NCI-H1930 (cell line): ENCODE data around the gene C2orf42.
"Not testable (repeated sequence)": the region's sequence is repeated elsewhere in the genome, so short reads cannot be mapped to it uniquely, and the experiment has no call there.

ENCODE experiments used
- DNase-seq, 2 experiments: peaks; one replicate each; lab custom pipeline; 2025; lab: John Stamatoyannopoulos, UW

Gene C2orf42

DNA sequence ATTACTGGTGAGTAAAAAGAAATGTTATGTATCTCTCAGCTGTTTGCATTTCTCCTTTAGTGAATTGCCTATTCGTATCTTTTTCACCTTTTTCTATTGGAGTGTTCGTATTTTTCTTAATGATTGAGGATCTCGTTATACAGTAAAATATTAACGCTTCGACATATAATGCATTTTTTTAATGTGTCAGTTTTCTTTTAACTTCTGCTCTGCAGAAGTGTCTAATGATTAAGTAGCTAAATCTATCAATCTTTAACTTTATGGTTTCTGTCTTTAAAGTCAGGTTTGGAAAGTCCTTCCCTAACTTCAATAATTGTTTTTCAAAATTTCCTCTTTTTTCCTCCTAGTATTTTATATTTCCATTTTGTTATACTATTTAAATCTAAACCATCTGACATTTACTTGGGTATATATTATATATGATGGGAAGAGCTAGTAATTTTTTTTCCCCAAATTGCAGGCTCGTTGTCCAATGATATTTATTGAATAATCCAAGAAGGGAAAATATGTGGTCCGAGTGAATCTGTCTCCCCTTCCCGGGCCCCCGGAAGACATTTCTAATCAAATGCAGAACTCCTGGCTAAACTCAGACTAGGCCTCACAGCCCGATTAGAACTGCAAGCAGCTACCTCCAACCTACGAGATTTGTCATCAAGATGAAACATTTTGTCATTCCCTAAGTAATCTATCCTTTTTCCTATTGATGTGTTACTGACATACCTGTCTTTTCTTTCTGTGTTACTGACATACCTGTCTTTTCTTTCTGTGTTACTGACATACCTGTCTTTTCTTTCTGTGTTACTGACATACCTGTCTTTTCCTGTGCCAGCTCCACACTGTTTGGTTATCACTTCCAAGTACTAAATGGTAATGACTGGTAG lies 86.3 kb downstream of the C2orf42 start:
- no peak for DNase-seq

DNA sequence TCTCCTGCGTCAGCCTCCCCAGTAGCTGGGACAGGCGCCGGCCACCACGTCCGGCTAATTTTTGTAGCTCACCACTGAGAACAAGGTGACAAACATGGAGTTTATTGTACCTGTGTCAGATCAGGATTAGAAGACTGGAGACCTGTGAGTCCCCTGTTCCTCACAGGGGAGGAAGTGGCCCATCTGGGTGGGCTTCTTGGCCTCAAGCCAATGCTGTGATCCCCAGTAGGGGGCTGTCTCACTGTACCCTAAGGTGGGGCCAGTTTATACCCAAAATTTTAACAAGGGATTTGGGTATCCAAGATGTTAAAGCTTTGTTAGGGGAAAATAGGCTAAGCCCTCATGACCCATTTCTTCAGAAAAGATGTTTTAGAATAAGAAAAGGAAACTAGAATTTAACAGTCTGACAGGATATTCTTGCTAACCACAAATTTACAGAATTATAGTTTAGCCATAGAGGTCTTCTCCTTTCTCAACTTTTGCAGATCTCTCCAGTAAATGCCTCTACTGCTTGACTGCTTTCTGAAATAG lies 87.2 kb downstream of the C2orf42 start:
- DNase-seq = no peak

DNA sequence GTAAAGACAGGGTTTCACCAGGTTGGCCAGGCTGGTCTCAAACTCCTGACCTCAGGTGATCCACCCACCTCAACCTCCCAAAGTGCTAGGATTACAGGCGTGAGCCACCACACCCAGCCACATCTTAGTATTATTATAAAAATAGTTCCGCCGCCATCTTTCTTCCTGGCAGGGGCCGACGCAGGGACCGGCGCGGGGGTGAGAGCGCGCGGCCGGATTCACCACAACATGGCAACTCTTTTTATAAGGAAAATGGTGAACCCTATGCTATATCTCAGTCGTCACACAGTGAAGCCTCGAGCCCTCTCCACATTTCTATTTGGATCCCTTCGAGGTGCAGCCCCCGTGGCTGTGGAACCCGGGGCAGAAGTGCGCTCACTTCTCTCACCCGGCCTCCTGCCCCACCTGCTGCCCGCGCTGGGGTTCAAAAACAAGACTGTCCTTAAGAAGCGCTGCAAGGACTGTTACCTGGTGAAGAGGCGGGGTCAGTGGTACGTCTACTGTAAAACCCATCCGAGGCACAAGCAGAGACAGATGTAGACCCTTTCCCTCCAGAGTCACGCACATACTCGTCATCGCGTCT lies 88.4 kb downstream of the C2orf42 start:
- DNase-seq = not testable (repeated sequence)

DNA sequence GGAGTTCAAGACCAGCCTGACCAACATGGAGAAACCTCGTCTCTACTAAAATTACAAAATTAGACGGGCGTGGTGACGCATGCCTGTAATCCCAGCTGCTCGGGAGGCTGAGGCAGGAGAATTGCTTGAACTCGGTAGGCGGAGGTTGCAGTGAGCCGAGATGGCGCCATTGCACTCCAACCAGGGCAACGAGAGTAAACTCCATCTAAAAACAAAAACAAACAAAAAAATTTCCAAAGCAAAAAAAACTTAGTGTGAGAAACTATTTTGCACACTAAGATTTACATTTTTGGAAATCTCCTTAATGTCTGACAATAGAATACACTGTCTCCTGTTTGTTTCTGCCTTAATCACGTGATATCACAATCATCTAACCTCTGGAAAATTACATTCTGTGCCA lies 89.1 kb downstream of the C2orf42 start:
- not testable (repeated sequence) for DNase-seq

DNA sequence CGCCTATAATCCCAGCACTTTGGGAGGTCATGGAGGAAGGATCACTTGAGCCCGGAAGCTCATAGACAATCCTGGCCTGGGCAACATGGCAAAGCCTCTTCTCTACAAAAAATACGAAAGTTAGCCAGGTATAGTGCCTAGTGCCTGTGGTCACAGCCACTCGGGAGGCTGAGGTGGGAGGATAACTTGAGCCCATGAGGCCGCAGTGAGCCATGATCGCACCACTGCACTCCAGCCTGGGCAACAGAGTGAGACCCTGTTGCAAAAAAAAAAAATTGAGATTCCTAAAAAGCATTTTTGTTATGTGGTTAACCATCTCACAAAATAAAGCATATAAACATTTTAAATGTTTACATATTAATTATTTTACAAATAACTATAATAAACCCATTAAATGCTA lies 89.6 kb downstream of the C2orf42 start:
- DNase-seq = no peak
